ENCODE data around the gene MBOAT7.
"Not testable (repeated sequence)": the region's sequence is repeated elsewhere in the genome, so short reads cannot be mapped to it uniquely, and the experiment has no call there.

MBOAT7 gene, protein sequence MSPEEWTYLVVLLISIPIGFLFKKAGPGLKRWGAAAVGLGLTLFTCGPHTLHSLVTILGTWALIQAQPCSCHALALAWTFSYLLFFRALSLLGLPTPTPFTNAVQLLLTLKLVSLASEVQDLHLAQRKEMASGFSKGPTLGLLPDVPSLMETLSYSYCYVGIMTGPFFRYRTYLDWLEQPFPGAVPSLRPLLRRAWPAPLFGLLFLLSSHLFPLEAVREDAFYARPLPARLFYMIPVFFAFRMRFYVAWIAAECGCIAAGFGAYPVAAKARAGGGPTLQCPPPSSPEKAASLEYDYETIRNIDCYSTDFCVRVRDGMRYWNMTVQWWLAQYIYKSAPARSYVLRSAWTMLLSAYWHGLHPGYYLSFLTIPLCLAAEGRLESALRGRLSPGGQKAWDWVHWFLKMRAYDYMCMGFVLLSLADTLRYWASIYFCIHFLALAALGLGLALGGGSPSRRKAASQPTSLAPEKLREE

DNA sequence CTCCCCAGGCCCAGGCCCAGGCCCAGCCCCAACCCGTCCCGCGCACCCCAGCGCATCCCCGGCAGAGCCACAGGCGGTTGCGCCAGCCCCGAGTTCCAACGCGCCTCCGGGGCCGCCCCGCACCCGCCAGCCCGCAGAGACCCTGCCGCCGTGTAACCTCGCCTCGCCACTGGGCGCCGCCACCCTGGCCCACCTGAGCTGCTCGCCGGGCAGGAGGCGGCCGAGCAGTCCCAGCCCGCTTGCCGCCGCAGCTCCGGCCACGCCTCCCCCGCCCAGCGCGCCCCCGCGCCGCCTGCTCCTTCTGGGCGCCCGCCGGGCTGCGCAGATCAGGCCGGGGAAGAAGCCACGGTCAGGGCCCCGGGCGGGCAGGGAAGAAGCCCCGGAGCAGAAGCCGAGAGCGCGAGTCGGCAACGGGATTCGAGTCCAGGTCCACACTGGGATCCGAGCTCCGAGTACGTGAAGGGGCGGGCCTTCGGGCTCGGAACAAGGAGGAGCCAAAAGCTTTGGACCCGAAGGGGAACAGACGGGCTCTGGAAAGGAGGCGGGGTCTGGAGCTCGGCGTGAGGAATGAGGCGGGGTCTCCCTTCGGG is at the start of gene MBOAT7:
MBOAT7 (minus strand) TSS at position 436 of the 590 bp plus-strand sequence. CDS start 1,072 bp downstream, outside the sequence.
- peak; percentile 60 for DNase-seq

DNA sequence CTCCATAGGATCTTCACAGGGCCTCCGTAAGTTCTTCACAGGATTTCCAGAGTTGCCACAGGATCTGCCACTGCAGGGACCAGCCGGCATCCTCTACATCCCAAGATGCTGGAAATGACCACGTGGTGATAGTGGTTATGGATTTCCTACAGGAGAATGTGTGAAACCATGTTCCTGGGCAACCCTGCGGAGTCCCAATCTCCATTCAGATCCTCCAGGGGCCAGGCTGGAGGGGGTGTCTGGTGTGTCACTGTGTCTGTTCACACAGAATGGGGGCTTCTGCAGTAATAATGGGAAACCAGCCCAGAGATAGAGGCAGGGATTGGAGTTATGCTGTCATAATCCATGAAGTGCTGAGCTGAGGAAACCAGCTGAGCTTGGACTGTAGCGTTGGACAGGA is 44.6 kb upstream of the MBOAT7 start:
- DNase-seq: no peak

DNA sequence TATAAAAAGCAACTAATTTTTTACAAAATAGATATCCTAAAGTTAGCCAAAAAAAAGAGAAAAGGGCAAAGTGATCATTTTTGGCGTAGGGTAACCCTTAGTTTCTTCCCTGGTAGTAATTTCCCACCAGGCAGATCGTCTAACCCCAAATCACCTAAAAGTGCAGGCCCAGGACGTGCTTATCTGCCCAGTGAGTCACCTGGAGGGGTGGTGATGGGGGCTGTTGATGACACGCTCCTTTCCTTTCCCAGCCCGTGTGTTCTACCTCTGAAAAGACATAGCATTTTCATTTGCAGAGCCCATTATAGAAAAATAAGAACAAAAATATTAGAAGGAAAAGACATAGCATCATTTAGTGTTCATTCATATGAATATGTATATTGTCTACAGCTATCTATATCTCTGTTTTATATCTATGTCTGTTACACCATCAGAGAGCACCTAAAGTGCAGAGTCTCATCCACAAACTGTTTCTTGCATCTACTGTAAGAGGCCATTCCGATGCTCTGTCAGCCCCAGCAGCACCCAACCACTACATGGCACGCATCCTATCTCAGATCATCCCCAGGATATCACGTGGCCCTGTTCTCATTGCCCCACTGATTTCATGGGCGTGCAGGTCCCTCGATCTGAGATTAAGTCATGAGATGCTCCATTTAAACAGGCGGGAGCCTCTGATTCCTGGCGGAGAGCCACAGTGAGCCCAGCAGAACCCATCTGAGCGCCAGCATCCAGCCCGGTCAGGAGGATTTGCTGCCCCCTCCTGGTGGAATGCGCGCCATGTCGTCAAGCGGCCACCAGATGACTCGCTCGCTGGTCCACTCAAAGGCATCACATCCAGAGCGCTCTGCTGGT is 41.9 kb upstream of the MBOAT7 start:
- DNase-seq: no peak

DNA sequence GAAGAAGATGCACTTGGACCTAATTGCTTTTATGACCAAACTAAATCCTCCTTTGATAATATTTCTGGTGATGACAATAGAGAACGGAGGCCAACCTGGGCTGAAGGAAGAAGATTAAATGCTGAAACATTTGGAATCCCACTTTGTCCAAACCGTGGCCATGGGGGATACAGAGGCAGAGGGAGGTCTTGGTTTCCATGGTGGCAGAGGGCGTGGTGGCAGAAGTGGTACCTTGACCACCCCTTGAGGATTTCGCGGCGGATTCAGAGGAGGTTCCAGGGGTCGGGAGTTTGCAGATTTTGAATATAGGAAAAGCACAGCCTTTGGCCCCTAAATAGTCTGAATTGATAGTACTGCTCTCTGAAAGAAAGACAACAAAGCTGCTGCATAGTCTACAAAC is 40.7 kb upstream of the MBOAT7 start:
- DNase-seq: no peak

DNA sequence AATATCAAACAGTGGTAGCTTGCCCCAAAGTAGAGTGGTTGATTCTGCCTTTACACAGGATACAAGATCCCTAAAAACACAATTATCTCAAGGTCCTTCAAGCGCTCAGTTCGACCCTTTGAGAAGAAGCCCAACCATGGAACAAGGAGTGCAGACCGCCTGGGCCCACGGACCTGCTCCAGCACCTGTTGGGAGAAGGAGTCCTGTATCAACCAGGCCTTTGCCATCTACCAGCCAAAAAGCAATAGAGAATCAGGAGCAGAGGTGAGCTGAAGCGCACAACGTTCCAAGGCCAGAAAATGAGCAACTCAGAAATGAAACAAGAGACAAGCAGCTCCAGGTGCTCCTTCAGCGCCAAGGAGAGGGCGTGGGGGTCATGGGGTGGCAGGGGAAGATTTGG is 39.8 kb upstream of the MBOAT7 start:
- DNase-seq: no peak

DNA sequence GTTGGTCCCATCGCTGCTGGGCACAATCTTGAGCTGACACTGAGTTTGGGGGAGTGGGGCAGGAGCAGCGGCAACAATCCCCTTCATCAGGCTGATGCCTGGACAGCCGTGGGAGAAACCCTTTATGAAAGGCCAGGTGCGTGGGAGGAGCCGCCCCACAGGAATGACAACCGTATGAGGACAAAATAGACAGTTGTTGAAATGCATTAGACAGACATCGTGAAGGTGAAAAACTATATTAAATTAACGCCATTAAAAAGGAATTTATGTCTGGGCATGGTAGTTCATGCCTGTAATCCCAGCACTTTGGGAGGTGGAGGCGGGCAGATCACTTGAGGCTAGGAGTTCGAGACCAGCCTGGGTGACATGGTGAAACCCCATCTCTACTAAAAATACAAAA is 35.2 kb upstream of the MBOAT7 start:
- not testable (repeated sequence) for DNase-seq

DNA sequence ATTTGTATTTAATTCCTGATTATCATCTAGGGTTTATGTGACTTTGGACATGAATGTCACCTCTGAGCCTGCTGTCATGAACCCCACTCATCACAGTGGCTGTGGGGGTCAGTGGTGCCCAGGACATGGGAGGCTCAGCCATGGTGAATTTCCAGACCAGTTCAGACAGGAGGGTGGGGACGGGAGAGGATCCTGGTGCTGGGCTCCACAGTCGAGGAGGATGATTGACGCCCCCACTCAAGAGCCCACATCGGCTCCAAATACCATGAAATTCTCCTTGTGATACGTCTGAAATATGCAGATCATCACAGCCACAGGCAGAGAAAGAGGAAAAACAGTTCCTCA is 34.5 kb upstream of the MBOAT7 start:
- not testable (repeated sequence) for DNase-seq

DNA sequence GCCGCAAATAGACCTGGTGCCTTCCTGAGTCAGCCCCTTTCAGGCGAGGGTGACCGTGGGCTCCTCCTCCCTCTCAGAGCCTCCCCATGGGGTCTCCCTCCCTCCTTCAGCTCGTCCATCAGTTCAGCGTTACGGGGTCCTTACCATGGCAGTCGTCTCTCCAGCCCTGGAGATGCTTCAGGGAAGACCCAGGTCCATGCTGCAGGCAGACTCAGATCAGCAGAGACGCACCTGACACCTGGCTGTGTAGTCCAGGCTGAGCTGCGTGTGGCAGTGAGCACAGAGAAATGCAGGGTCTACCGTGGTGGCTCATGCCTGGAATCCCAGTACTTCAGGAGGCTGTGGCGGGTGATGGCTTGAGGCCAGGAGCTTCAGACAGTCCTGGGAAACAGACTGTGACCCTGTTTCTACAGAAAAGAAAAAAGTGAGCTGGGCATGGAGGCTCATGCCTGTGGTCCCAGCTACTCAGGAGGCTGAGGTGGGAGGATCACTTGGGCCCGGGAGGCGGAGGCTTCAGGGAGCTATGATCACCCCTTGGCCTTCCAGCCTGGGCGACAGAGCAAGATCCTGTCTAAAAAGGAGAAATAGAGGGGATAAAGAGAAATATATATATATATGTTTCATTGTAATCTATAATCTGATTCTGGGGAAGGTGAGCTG is 34.0 kb upstream of the MBOAT7 start:
- not testable (repeated sequence) for DNase-seq

DNA sequence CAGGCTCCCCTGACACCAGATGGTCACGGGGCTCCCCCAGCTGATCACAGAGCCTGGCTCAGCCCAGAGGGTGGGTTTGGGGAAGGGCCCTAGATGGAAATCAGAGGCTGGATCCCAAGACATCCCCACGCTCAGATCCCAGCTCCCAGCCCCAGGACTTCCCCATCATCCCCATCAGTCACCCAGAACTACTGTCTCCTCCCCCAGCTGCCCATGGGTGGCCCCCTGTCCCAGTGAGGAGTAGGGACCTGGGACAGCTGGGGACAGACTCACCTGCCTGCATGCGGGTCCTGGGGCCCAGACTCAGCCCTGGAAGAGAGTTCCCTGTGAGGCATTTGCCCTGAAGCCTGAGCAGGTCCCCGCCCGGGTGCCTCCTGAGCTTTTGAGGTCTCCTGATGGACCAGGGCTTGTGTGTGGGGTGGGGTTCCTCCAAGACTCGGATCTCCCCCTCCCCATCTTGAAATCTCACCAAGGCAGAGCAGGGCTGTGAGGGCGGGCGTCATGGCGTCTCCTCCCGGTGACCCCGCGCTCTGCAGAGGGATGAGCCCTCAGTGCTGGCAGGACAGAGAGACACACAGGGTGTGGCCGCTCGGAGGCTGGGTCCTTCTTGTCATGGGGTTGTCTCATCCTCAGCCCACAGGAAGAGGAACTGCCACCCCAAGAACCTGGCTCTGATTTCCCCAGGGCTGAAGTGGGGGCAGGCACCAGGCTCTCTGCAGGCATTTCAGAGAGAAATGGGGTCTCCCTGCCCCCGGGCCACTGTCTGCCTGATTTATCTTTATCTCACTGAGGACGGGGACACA is 33.3 kb upstream of the MBOAT7 start, which contains the start of gene LILRB3:
LILRB3 (minus strand) TSS at position 534 of the 803 bp plus-strand sequence; CDS start at position 503, 31 bp downstream.
- not testable (repeated sequence) for DNase-seq

DNA sequence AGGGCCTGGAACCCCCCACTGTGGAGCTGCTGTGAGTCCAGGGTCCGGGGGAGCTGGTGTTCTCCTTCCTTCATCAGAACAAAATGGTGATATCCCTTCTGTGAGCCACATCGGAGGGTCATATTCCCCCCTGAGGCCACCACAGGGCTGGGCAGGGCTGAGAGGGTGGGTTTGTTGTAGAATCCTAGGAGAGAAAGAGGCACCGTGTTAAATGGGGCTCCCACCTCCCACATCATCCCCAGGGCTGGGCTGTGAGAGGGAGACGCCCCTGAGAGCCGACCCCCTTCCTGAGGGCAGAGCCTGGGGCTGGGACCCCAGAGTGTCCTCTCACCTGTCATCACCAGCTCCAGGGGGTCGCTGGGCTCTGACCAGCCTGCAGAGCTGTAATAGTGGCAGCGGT is 32.6 kb upstream of the MBOAT7 start:
- DNase-seq: not testable (repeated sequence)

DNA sequence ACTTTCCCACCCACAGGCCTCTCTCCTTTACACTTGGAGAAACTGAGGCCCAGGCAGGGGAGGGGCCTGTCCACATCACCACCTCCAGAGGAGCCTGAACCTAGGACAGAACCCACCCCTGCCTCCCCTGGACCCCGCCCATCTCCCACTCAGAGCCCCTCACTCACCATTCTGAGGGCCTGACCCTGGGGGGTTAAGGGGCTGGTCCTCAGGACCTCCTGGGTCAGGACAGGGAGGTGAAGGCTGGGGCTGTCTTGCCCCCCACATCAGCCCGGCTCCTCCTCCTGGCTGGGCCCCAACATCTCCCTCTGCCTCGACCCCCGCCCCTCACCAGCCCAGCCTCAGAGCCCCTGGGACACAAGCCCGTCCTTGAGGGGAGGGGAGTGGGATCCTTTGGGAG is 30.3 kb upstream of the MBOAT7 start:
- DNase-seq: not testable (repeated sequence)

DNA sequence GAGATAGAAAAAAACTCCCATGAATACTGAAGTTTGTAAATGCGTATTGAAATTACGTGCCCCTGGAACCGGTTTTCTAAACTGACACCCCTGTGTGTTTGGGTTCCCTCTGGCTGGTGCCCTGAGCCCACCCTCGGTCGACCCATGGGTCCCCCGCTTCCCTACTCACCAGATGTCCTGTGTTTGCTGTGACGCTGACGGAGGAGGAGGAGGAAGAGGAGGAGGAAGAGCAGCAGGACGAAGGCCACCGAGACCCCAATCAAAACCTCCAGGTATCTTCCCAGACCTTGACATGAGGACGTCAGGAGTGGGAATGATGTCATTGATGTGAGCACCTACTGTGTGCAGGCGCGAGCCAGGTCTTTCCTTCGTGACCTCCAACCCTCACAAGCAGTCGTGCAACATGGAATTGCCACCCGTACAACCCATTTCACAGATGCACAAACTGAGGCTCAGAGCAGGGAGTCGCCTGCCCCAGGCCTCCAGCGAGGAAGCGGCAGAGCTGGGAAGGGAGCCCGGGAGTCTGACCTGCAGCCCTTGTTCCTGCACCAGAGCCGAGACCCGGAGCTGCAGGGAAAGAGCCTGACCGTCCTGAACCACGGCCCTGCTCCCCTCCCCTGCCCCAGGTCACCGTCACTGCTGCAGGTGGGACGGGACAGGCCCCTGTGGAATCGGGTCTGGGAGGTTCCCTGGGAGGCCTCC is 29.7 kb upstream of the MBOAT7 start:
- no peak for DNase-seq

DNA sequence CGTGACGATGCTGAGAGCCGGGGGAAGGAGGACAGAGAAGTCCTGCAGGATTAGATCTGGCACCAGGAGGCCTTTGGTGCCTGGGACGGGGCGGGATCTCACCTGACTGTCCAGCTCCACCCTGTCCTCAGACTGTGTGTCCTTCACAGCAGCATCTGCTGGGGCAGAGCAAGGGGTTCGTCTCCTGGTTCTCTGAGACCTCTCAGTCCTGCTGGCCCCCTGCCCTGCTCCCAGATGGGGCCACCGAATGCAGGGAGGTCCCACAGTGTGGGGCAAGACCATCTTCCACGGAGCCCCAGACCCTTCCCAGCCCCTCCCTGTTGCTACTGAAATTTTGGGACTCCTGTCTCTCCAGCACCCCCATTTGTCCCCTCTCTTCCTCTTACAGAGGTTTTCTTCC is 28.9 kb upstream of the MBOAT7 start:
- no peak for DNase-seq

DNA sequence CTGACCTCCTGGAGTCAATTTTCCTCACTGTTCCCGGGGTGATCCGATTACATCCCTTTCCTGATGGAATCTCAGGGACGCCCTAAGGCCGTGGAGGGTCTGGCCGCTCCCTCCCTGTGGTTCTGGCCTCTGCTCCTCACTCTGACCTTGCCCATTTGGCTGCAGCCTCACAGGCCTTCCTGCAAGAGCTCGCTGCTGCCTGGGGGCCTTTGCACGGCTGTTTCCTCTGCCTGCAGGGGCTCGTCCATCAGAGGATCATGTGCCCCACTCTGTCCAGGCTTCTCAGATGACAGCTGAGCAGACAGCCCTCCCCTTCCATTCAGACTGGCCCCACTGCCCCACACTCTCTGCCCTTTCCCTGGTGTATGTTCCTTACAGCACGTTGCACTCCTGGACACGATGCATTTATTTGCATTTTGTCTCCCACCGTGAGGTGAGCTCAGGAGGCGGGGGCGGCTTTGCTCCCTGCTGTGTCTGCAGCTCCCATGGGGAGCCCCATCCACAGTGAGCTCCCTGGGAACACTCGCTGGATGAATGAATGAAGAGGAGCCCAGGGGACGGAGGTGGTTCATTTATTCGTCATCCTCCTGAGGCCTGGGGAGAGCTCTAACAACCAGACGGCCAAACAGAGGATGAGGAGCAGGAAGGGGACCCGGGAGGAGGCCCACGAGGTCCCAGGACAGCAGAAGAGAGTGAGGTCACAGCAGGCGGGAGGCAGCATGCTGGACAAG is 28.3 kb upstream of the MBOAT7 start:
- not testable (repeated sequence) for DNase-seq

DNA sequence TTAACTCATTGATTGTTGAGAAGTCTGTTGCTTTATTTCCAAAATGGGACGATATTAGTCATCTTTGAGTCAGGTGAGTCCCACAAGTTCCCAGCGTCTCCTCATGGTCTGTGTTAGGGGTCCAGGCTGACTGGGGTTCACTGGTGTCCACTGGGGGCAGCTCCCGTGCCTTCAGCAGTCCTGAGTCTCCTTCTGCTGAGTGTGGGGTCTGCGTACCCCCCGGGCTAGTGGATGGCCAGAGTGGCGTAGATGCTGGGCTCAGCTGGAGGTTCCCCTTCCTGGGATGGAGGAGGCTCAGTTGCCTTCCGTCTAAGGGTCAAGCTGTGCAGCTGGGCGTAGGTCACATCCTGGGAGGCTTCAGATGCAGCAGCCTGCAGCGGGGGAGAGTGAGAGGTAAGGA is 27.5 kb upstream of the MBOAT7 start:
- DNase-seq: no peak

DNA sequence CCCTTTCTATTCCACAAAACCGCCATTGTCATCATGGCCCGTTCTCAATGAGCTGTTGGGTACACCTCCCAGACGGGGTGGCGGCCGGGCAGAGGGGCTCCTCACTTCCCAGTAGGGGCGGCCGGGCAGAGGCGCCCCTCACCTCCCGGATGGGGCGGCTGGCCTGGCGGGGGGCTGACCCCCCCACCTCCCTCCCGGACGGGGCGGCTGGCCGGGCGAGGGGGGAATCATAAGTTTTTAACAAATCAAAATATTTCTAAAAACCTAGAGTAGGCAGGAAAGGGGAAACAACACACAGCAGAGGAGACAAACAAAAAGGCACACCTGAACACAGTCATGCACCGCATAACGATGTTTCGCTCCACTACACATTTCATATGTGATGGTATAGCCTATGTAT is 25.4 kb upstream of the MBOAT7 start:
- not testable (repeated sequence) for DNase-seq

DNA sequence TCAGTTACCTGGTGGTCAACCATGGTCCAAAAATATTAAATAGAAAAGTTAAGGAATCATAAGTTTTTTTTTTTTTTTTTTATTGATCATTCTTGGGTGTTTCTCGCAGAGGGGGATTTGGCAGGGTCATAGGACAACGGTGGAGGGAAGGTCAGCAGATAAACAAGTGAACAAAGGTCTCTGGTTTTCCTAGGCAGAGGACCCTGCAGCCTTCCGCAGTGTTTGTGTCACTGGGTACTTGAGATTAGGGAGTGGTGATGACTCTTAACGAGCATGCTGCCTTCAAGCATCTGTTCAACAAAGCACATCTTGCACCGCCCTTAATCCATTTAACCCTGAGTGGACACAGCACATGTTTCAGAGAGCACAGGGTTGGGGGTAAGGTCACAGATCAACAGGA is 24.8 kb upstream of the MBOAT7 start:
- DNase-seq: not testable (repeated sequence)

DNA sequence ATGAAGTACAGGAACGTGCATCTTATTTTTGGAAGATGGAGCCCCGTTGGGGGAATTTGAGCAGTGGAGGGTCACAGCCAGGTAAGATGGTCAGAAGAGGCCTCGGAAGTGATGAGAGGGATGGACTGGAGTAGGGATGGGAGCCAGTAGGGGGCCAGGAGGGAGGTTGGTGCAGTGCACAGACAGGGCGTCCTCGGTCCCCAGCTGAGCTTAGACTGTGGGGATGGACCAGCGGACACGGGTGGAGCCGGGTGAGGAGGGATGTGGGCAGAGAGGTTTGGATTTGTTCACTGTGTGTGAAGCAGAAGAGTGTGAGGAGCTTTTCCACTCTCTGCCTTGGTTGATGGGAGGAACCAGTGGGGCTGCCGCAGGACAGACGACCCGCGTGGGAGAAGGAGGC is 21.9 kb upstream of the MBOAT7 start:
- DNase-seq: no peak

DNA sequence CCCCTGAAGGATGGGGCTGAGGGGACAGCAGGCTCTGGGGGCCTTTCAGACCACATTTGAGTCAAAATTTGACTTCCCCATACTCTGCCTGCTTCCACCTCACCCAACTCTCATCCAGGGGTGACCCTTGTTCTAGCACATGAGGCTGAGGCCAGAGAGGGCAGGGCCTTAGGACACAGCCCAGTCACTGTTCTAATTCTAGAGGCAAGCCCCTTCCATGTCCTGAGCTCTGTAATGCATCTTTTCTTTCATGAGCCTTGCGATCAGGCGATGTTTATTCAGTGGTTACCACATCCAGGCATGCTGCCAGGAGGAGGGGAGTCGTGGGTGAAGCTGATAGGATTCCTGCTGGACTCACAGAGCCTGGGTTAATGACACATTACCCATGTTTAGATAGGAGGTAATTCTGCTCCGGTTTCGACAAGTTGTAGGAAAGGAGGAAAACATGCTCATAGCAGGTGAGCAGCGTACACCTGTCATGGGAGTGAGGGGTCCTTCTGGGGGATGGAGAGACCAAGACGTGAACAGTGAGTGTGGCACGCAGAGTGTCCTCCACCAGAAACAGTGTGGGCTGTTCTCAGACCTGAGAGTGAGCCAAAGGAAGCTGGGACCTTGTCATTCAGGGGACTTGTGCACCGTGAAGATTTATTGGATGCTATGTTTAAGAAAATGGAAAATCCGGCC is 20.6 kb upstream of the MBOAT7 start:
- DNase-seq: peak; percentile 57

Measured in NCI-H2171 (cell line).